Sigmoid colon (tissue), 4 donors: ENCODE measurements around the gene CHCT1.

Source experiments
- CTCF ChIP-seq, 4 experiments: fragments of 450-650 bp in 3 of 4; fragments of 200-600 bp in 1 of 4; IDR thresholded peaks; one replicate each; pipeline ENCODE4 v1.5.1; 2016 to 2019; ENCODE audit warnings: antibody characterized with exemption in 4 of 4, mild to moderate bottlenecking in 3 of 4, moderate library complexity in 2 of 4
- EP300 ChIP-seq, 4 donors: sonication (generic); formaldehyde crosslinking; IDR thresholded peaks; one replicate each; pipeline ENCODE4 v1.6.1; 2017; ENCODE audit warnings: antibody characterized with exemption in 4 of 4
- POLR2A ChIP-seq, 2 donors: fragments of 450-650 bp; IDR thresholded peaks; one replicate each; pipeline ENCODE4 v1.6.1; 2016; ENCODE audit warnings: antibody characterized with exemption in 2 of 2, mild to moderate bottlenecking in 2 of 2, moderate library complexity in 2 of 2
- POLR2AphosphoS5 ChIP-seq, 4 donors: sonication (generic); formaldehyde crosslinking; IDR thresholded peaks; one replicate each; pipeline ENCODE4 v1.6.1; 2017; ENCODE audit warnings: antibody characterized with exemption in 4 of 4

GRCh38 chr17:60391471-60392041 lies 30.7 kb upstream of the CHCT1 start:
- TF ChIP-seq POLR2A (IDR thresholded peaks at IDR 0.05) (peak in 1 of 2 donors; percentile 11), POLR2AphosphoS5 (IDR thresholded peaks at IDR 0.05) (peak in 1 of 4 donors; percentile 4), CTCF (IDR thresholded peaks at IDR 0.05) (no peak), EP300 (IDR thresholded peaks at IDR 0.05) (no peak)
